HG02588 (cell line): ENCODE data around the gene EEFSEC.

Experiments used
- ATAC-seq: cut with Tn5 transposase; IDR thresholded peaks from one replicate; pipeline ENCODE4 v1.9.1; 2021; ENCODE audit warnings: mild to moderate bottlenecking, moderate library complexity; ENCODE audit not compliant: unreplicated experiment

Gene EEFSEC

DNA sequence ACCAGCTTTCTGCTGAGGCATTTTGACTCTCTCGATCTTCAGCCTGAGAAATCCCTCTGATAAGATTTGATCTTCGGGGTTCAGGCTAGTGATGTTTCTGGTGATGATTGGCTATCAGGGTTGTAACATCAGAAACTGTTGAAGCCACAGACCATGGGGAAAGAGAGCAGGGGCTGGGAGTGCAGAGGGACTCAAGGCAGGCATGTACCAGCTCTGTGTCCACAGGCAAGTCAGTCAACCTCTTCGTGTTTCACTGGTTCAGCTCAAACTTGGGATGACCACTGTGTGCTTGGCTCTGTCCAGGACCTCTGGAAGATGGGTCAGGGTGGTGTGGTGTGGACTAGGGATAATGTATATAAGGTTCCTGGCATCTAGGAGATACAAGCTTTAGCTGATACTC, 116.5 kb downstream of the EEFSEC start:
- no peak for ATAC-seq

DNA sequence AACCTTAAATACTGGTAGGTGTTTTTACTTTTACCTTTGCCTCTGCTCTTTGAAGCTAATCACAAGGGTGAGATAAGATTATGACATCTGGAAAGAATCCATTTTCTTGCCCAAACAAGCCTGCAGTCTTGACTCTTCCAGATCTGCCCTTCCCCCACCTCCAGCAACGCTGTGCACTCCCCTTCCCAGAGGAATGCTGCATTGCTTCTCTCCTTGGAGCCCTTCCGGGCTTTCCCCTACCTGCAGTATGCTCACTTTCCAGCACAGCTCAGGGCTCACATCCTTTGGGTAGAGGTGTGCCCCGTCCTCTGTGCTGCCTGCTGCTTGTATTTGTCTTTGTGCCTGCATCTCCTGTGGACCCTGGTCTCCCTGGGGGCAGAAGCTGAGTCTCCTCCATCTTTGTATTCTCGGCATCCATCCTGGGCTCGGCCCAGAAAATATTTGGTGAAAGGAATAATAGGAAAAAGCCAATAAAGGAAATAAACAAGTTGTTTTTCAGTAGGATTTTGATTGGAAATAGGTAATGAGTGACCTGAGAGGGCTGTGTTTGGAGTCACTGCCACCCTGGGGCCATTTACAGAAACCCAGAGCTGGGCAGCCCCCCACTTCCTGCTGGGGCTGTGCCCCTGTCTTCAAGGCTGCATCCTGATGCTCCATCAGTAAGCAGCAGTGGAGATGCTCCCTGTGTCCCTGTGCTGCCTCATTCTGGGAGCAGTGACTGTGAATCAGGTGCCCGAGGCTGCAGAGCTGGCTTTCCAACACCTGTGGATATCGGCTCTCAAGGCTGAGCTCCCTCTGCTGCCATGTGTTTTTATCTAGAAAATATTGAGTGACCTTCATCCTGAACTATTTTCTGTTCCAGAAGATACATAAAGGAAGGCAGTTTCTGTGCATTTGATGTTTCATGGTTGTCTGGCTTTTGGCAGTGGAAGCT, 117.5 kb downstream of the EEFSEC start:
- ATAC-seq = no peak

- ATAC-seq = no peak
Observed at GRCh38 chr3:128271536-128272332, 118.5 kb downstream of the EEFSEC start.

DNA sequence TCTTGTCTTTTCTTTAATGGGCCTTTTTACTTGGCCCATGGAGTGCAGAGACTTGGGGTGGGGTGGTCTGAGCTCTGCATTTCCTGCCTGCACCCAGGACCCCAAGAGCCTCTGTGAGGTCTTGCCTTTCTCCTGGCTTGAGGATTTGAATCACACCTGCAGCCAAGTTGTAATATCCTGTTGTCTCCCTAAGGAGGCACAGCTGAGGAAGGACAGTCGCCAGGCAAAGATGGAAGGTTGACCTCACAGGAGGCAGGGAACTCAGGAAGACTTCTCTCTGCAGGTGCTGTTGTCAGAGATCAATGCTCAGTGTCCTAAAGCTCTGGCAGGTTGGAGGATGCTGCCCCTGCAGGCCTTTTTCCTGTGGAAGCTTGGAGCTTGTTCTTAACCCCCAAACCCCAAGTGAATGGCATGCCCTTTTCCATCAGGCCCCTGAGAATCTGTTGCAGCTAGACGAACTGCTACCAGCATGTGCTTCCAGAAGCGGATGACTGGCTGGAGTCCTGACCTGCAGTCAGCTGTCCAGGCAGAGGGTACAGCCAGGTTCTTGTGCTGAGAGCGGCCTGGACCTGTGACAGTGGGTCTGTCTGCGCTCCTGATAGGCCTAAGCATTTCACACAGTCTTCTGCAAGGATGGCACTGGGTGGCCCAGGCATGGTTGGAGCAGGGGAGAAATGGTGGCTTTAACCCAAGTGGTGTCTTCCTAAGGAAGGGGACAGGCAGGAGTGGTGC, 120.0 kb downstream of the EEFSEC start:
- ATAC-seq = no peak

- no peak for ATAC-seq
Observed at GRCh38 chr3:128273841-128274573, 120.7 kb downstream of the EEFSEC start.

DNA sequence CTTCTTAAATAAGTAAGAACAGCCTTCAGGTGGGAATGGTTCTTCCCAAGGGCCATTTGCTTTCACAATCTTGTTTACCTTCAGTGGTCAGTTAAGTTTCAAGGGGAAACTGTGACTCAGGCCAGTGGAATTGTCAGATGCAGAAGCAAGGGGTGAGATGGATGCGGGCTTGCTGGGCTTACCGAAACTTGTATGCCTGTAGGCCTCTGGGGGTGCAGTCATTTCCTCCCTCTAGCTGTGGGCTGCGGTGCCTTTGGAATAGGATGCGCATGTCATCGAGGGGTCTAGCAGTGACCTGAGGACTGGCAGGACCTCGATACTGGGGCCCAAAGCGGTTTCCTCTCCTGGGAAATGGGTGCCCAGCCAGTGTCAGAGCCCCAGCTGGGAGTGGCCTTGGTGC, 121.6 kb downstream of the EEFSEC start:
- ATAC-seq = no peak

DNA sequence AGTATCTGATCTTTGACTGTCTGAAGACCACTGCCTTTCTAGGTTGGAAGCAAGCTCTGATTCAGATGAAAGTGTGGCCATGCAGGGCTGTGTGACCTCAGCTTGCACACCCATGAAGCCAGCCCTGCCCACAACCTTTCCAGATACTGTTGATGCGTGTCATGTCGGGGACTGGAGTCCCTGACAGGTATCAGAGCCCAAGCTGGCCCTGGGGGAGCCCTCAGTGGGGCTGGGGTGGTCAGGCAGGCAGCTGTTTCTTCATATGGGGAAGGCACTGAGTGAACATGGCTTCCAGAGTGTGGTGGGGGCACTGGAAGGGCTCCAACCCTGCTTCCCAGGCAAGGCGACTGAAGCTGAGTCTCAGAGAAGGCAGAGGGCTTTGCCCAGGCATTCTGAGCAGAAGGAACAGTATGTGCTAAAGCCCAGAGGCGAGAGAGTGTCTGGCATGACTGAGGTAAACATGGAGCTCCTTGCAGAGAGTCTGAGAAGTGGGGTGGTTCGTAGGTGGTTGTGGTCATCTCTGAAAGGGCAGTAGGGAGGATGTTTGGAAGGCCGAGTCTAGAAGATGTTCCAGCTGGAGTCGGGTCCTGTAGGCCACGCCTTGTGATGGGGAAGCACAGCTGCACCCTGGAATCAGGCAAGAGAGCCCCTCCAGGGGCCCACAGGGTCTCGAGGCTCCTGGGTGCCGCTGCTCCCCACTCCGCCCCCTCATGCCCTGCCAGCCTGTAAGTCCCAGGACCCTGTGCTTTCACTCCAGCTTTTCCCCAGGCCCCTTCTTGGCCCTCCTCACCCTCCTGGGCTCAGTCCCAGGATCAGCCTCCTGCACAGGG, 122.2 kb downstream of the EEFSEC start:
- no peak for ATAC-seq

- no peak for ATAC-seq
Observed at GRCh38 chr3:128276146-128276435, 122.8 kb downstream of the EEFSEC start.

DNA sequence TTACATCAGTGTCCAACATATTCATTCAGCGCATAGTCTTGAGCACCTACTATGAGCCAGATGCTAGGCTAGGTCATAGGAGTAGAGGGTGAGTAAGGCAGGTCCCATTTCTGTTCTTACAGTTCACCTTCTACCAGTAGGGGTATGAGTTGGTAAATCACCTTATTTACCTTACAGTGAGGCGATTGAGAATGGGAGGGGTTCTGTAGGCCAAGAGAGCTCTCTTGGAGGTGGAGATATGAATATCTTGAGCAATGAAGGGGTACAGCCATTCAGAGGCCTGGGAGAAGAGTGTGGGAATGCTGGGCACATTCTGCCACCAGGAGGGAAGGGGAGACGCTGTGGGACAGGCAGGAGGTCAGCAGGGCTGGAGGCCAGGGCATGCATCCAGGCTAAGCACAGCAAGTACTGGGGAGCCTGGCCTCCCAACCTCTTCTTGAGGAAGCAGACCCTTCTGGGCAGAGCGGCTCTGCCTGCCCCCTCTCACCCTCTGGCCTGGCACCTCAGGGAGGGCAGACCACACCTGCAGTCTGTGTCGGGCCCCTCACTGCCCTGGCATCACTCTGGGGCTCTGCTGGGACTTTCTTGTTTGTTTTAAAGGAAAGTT, 123.4 kb downstream of the EEFSEC start:
- no peak for ATAC-seq

DNA sequence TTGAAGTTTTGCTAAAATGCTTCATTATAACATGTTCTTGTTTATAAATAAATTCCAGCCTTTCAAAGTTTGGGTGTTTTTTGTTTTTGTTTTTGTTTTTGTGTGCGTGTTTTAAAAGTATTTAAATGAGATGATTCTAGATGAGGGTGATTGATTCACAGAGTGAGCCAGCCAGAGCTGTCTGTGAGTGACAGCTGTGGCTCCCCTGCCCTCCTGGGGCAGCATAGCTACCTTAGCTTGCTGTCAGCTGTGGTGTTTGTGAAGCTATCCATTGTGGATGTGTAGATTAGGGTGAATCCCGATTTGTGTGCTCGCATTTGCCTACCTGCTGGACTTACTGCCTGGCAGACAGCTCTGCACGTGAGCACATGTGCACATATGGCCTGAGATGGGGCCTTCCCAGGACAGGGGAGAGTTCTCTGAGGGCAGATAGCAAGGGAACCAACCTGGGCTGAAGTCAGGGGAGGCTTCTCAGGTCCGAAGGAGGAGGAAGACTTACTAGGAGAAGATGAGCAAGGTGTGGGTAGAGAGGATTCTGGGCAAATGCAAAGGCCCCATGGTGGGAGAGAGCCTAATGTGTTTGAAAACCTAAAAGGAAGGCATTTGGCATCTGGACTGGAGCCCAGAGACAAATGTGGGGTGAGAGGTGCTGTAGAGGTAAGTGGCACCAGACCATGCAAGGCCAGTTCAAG, 124.2 kb downstream of the EEFSEC start:
- ATAC-seq = no peak

DNA sequence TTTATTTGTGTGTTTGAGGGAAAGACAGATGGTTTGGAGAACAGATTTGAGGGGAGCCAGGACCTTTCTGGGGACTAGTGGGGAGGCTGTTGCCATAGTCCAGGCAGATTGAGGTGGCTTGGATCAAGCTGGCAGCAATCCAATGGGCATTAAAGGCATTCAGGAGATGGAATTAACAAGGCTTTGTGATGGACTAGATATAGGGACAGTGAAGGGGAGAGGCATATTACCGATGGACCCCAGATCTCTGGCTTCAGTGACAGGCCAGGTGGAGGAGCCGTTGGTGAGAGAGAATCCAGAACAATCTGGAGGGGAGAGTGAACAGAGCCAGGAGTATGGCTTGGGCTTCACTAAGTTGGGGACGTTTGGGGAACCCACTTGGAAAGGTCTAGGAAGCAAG, 124.8 kb downstream of the EEFSEC start:
- ATAC-seq = no peak

GRCh38 chr3:128278761-128279600, 125.7 kb downstream of the EEFSEC start:
- ATAC-seq = no peak

DNA sequence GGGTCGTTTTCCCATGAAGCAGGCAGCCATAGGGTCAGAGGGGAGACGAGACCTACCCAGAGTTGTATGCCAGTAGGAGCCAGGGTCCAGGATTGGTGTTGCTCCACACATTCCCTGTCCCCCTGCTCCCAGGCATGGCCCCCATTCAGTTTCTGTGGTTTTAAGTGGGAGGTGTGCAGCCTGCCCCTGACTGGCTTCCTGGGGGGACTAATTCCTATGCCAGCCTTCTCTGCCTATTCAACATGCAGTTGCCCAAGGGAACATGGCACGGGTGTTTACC, 126.3 kb downstream of the EEFSEC start:
- no peak for ATAC-seq

GRCh38 chr3:128280481-128281052, 127.3 kb downstream of the EEFSEC start:
- ATAC-seq = no peak

DNA sequence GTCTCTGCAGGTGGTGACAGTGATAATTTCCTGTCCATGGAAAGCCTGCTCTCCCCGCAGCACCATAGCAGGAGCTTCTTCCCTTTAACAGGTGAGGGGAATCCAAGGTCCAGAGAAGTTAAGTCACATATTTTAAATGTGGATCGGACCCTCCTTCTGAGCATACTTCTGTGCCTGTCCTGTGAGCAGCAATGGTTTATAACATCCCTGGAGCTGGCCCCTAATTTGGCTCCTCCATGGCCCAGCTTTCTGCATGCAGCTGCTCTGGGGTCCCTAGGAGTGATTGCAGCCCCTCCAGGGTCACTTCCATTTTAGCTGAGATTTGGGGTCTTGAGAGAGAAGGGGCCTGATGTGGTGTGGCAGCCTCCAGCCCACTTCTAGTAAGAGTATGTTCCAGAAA, 127.8 kb downstream of the EEFSEC start:
- ATAC-seq = no peak

DNA sequence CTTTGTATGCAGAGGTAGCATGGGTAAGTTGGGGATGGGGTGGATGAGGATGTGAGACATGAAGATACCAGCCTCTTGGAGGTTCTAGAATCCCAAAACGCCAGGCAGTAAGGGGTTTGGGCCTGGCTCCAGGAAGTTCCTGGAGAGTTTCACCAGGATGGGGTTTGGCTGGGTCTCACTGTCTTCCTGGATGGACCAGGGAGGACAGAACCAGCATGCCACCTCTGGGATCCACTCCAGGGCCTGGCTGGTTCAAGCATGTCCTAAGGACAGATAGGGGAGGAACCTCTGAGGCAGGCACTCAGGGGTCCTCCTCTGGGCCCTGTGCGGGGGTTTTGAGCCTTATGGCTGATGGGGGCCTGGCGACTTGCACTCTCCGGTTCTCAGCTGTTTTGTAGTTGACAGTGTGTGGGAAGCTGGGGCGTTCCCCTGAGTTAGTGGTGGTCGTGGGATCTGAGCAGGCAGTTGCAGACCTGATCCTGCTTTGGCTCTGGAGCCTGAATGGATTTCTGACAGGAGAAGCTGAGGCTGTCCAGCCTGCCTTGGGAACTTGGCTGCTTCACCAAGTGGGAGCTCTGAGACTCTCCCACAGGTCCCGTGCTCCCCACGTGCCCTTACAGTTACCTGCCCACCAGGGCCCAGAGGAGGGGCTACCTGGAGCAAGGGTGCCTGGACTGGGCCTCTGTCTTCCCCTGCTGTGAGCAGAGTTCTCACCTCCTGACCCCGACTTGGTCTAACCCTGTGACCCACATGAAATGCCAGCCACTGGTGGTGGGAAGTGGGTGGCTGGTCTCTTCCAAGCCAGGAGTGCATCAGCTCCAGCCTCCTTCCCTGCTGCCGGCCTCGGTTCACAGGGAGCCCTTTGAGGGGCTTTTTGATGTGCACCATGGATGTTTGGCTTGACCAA, 128.4 kb downstream of the EEFSEC start:
- no peak for ATAC-seq
